ENCODE results near the gene TANGO2. TPM values are rescaled to one million over a fixed set of nuclear protein-coding genes. Genes with fewer than 3 reads are reported as not detected.

TANGO2 gene
- polyA plus RNA-seq, 1 of the 3 experiments (the other 2 are of a cell fraction), result 20.7 TPM

- 43% methylated on average over 1 of the region's 3 CpGs for WGBS (ENCODE audit: low lambda C conversion rate)
- Histone ChIP-seq H3K4me2 (no peak overlapping the region), H3K9ac (no peak overlapping the region), H3K4me1 (ENCODE audit: control insufficient read depth in 1 of 2, insufficient read depth in 2 of 2, low read depth in 1 of 2, low read length in 1 of 2) (peaks cover under 1 to 66% of the 10 kb centered on the region in 2 experiments; a peak in 2 of 4 replicates), H3K4me3 (ENCODE audit: low read depth in 2 of 2, low read length in 1 of 2) (no peak overlapping the region), H4K20me1 (ENCODE audit: insufficient read depth) (peaks cover 14% of the 10 kb centered on the region), H3K9me3 (no peaks in the 10 kb centered on the region), H3K27me3 (ENCODE audit: insufficient read depth) (no peaks in the 10 kb centered on the region), H3K27ac (ENCODE audit: low read depth in 2 of 2, low read length in 1 of 2) (peak overlapping the region in 1 of 2 experiments; percentile 23; a peak in 1 of 4 replicates), H2AFZ (ENCODE audit: low read depth) (no peak overlapping the region), H3F3A (replicated peaks; ENCODE audit: insufficient read depth) (no peaks in the 10 kb centered on the region), H3K79me2 (ENCODE audit: insufficient read depth) (peaks cover 3% of the 10 kb centered on the region; the same call in 1 of the 2 replicates), H3K9me2 (no peaks in the 10 kb centered on the region), H3K36me3 (replicated peaks in 1 of 2; ENCODE audit: control insufficient read depth in 1 of 2, insufficient read depth in 2 of 2, low read length in 1 of 2) (no peaks in the 10 kb centered on the region)
- ChIA-PET POLR2A (interaction anchor here (1.5 kb wide), 1 partner anchor 23 kb away, joined by 4 read pairs; no protein-coding TSS in a partner anchor), CTCF (interaction anchor here (1.1 to 16.4 kb wide), 6 partner anchors 10 to 48 kb away, joined by 3 to 224 read pairs (median 4); partner anchors contain the start of genes COMT and TXNRD2)
- no peak for DNase-seq
- no peak for TF ChIP-seq ELF1 (IDR thresholded peaks at IDR 0.05)
These were observed 31.2 kb upstream of the TANGO2 start for GRCh38 chr22:19989725-19990067.

DNA sequence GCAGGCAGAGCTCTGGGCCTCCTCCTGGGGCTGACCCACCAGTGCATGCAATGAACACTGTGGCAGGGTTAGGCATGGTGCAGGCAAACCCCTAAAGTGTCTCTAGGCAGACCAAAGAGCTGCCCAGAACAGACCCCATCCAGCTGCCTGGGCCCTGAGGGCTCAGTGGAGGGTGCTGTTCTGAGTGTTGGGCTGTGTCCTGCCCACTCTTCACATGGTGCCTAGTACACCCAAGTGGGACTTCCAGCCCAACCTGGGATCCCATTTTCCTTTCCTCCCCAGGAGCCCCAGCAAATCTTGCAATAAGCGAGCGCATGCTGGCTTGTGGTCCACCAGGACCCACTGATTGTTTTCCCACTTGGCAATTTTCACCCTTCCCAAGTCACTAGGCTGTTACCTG lies 30.7 kb upstream of the TANGO2 start:
- Histone ChIP-seq H3K4me2 (no peak overlapping the region), H4K20me1 (ENCODE audit: insufficient read depth) (peaks cover 9% of the 10 kb centered on the region; the same call in 1 of the 2 replicates), H2AFZ (ENCODE audit: low read depth) (no peak overlapping the region), H3F3A (replicated peaks; ENCODE audit: insufficient read depth) (no peaks in the 10 kb centered on the region), H3K36me3 (replicated peaks in 1 of 2; ENCODE audit: control insufficient read depth in 1 of 2, insufficient read depth in 2 of 2, low read length in 1 of 2) (no peaks in the 10 kb centered on the region), H3K27ac (ENCODE audit: low read depth in 2 of 2, low read length in 1 of 2) (peak overlapping the region in 1 of 2 experiments; percentile 91; a peak in 2 of 4 replicates), H3K9me3 (no peaks in the 10 kb centered on the region), H3K9ac (no peak overlapping the region), H3K27me3 (ENCODE audit: insufficient read depth) (no peaks in the 10 kb centered on the region), H3K79me2 (ENCODE audit: insufficient read depth) (no peaks in the 10 kb centered on the region), H3K4me3 (ENCODE audit: low read depth in 2 of 2, low read length in 1 of 2) (no peak overlapping the region), H3K4me1 (ENCODE audit: control insufficient read depth in 1 of 2, insufficient read depth in 2 of 2, low read depth in 1 of 2, low read length in 1 of 2) (peaks cover 0 to 63% of the 10 kb centered on the region in 2 experiments; a peak in 1 of 4 replicates), H3K9me2 (no peaks in the 10 kb centered on the region)
- WGBS (ENCODE audit: low lambda C conversion rate), result 61% methylated on average over 2 of the region's 2 CpGs
- ChIA-PET POLR2A (interaction anchor here (1.5 to 1.6 kb wide), 2 partner anchors 19 to 23 kb away, joined by 4 to 6 read pairs; no protein-coding TSS in a partner anchor), CTCF (interaction anchor here (1.0 to 16.4 kb wide), 7 partner anchors 10 to 48 kb away, joined by 3 to 224 read pairs (median 4); partner anchors contain the start of genes COMT and TXNRD2)
- TF ChIP-seq JUND (IDR thresholded peaks at IDR 0.05) (no peak), GABPA (IDR thresholded peaks at IDR 0.05; ENCODE audit: low read depth) (no peak), FOXJ3 (CRISPR knock-in tag; IDR thresholded peaks at IDR 0.05) (no peak), MXI1 (IDR thresholded peaks at IDR 0.05; ENCODE audit: low read depth, low read length) (no peak)
- DNase-seq, result no peak

- 65% methylated on average over 3 of the region's 20 CpGs for WGBS (ENCODE audit: low lambda C conversion rate)
- POLR2A ChIA-PET, result interaction anchor here (1.1 to 1.6 kb wide), 3 partner anchors 19 to 25 kb away, joined by 3 to 6 read pairs (median 4); no protein-coding TSS in a partner anchor
- H3K36me3 ChIP-seq (replicated peaks in 1 of 2; ENCODE audit: control insufficient read depth in 1 of 2, insufficient read depth in 2 of 2, low read length in 1 of 2), result no peaks in the 10 kb centered on the region
- TF ChIP-seq POLR2AphosphoS5 (IDR thresholded peaks at IDR 0.05; ENCODE audit: low read depth, low read length) (no peak), IRF3 (IDR thresholded peaks at IDR 0.05; ENCODE audit: low read depth, low read length) (no peak), MEF2A (IDR thresholded peaks at IDR 0.05; ENCODE audit: borderline replicate concordance, low read depth) (no peak), FOSL2 (IDR thresholded peaks at IDR 0.05; ENCODE audit: borderline replicate concordance, low read depth) (no peak), SMC3 (IDR thresholded peaks at IDR 0.05; ENCODE audit: low read depth, low read length) (no peak), GATA2 (CRISPR knock-in tag; IDR thresholded peaks at IDR 0.05) (no peak), EZH2phosphoT487 (IDR thresholded peaks at IDR 0.05; ENCODE audit: borderline replicate concordance, low read depth) (no peak), RXRA (IDR thresholded peaks at IDR 0.05; ENCODE audit: borderline replicate concordance, low read depth) (no peak), RFX5 (IDR thresholded peaks at IDR 0.05; ENCODE audit: low read length) (no peak), FOXM1 (IDR thresholded peaks at IDR 0.05; ENCODE audit: low read depth) (no peak), JUND (IDR thresholded peaks at IDR 0.05) (no peak), MAX (IDR thresholded peaks at IDR 0.05; ENCODE audit: low read depth) (no peak), USF2 (IDR thresholded peaks at IDR 0.05; ENCODE audit: borderline replicate concordance, low read depth, low read length) (no peak), RCOR1 (IDR thresholded peaks at IDR 0.05; ENCODE audit: low read length) (no peak)
These were observed 30.1 kb upstream of the TANGO2 start for GRCh38 chr22:19990609-19991394.

More at GRCh38 chr22:19990609-19991394, 30.1 kb upstream of the TANGO2 start:
- Histone ChIP-seq H3K79me2 (ENCODE audit: insufficient read depth) (no peaks in the 10 kb centered on the region), H2AFZ (ENCODE audit: low read depth) (no peak overlapping the region), H4K20me1 (ENCODE audit: insufficient read depth) (peaks cover 3% of the 10 kb centered on the region; the same call in 1 of the 2 replicates), H3K27me3 (ENCODE audit: insufficient read depth) (no peaks in the 10 kb centered on the region), H3K27ac (ENCODE audit: low read depth in 2 of 2, low read length in 1 of 2) (peak overlapping the region in 1 of 2 experiments; percentile 91; a peak in 2 of 4 replicates), H3K4me3 (ENCODE audit: low read depth in 2 of 2, low read length in 1 of 2) (no peak overlapping the region), H3K9me3 (no peaks in the 10 kb centered on the region), H3K4me1 (ENCODE audit: control insufficient read depth in 1 of 2, insufficient read depth in 2 of 2, low read depth in 1 of 2, low read length in 1 of 2) (peaks cover 0 to 63% of the 10 kb centered on the region in 2 experiments; a peak in 2 of 4 replicates), H3K4me2 (no peak overlapping the region), H3K9ac (no peak overlapping the region), H3F3A (replicated peaks; ENCODE audit: insufficient read depth) (no peaks in the 10 kb centered on the region), H3K9me2 (no peaks in the 10 kb centered on the region)
- CTCF ChIA-PET, result interaction anchor here (0.6 to 16.4 kb wide), 10 partner anchors 9 to 260 kb away, joined by 3 to 224 read pairs (median 3); partner anchors contain the start of genes COMT and TXNRD2
- DNase-seq, result peak; percentile 78
